ENCODE results near the gene ZNF319. TPM values are rescaled to one million over a fixed set of nuclear protein-coding genes. Genes with fewer than 3 reads are reported as not detected.

ZNF319 gene
- total and polyA plus RNA-seq, 8 donors, result 1.4 to 11.0 (median 2.7) TPM; not detected in 1

- intact Hi-C loops (cut with DNase I; ENCODE audit: low total_unique reads), result no loop called here
- WGBS, 5 donors, result 94 to 96% (median 95%) methylated on average over 4 of the region's 4 CpGs
- TF ChIP-seq POLR2AphosphoS5 (IDR thresholded peaks at IDR 0.05) (no peak), EP300 (IDR thresholded peaks at IDR 0.05) (no peak), CTCF (IDR thresholded peaks at IDR 0.05) (no peak), POLR2A (IDR thresholded peaks at IDR 0.05) (no peak)
- no peaks in the 10 kb centered on the region for H3K9me3 ChIP-seq
- no peak for DNase-seq
- peaks cover 30 to 55% (median 47%) of the 10 kb centered on the region in 4 donors for H3K36me3 ChIP-seq
- peaks cover 10 to 42% (median 23%) of the 10 kb centered on the region in 4 donors for H3K4me1 ChIP-seq
- no peaks in the 10 kb centered on the region for H3K27me3 ChIP-seq
- H3K4me3 ChIP-seq, result no peak overlapping the region
- H3K27ac ChIP-seq, result no peak overlapping the region
Observed at GRCh38 chr16:57994361-57994760, 6.1 kb downstream of the ZNF319 start.

- H3K4me3 ChIP-seq, result no peak overlapping the region
- intact Hi-C loops (cut with DNase I; ENCODE audit: low total_unique reads), result no loop called here
- no peak for DNase-seq
- 85 to 94% (median 91%) methylated on average over 4 to 5 of the region's 5 CpGs for WGBS, 5 donors
- peaks cover 30 to 55% (median 47%) of the 10 kb centered on the region in 4 donors for H3K36me3 ChIP-seq
- H3K27ac ChIP-seq, result no peak overlapping the region
- H3K27me3 ChIP-seq, result no peaks in the 10 kb centered on the region
- H3K9me3 ChIP-seq, result no peaks in the 10 kb centered on the region
- TF ChIP-seq CTCF (IDR thresholded peaks at IDR 0.05) (no peak), POLR2A (IDR thresholded peaks at IDR 0.05) (no peak), EP300 (IDR thresholded peaks at IDR 0.05) (no peak), POLR2AphosphoS5 (IDR thresholded peaks at IDR 0.05) (no peak)
- peaks cover 5 to 37% (median 18%) of the 10 kb centered on the region in 4 donors for H3K4me1 ChIP-seq
Observed at GRCh38 chr16:57993897-57994296, 6.6 kb downstream of the ZNF319 start.

- H3K36me3 ChIP-seq, result peaks cover 30 to 55% (median 47%) of the 10 kb centered on the region in 4 donors
- H3K27me3 ChIP-seq, result no peaks in the 10 kb centered on the region
- H3K27ac ChIP-seq, result no peak overlapping the region
- peak in 1 of 2 donors; percentile 43 for DNase-seq
- 68 to 85% (median 82%) methylated on average over 7 to 8 of the region's 8 CpGs for WGBS, 5 donors
- H3K4me3 ChIP-seq, result no peak overlapping the region
- TF ChIP-seq EP300 (IDR thresholded peaks at IDR 0.05) (no peak), CTCF (IDR thresholded peaks at IDR 0.05) (no peak), POLR2AphosphoS5 (IDR thresholded peaks at IDR 0.05) (no peak), POLR2A (IDR thresholded peaks at IDR 0.05) (no peak)
- H3K9me3 ChIP-seq, result no peaks in the 10 kb centered on the region
- intact Hi-C loops (cut with DNase I; ENCODE audit: low total_unique reads), result no loop called here
- peaks cover under 1 to 33% (median 13%) of the 10 kb centered on the region in 4 donors for H3K4me1 ChIP-seq
Observed at GRCh38 chr16:57993438-57993837, 7.0 kb downstream of the ZNF319 start.

GRCh38 chr16:57992084-57992483, 8.4 kb downstream of the ZNF319 start:
- Histone ChIP-seq H3K4me3 (no peak overlapping the region), H3K27me3 (no peaks in the 10 kb centered on the region), H3K4me1 (peaks cover 0 to 24% (median 5%) of the 10 kb centered on the region in 4 donors), H3K9me3 (no peaks in the 10 kb centered on the region), H3K36me3 (peaks cover 20 to 42% (median 35%) of the 10 kb centered on the region in 4 donors), H3K27ac (no peak overlapping the region)
- TF ChIP-seq POLR2AphosphoS5 (IDR thresholded peaks at IDR 0.05), result no peak
- TF ChIP-seq CTCF (IDR thresholded peaks at IDR 0.05), result no peak
- no peak for TF ChIP-seq EP300 (IDR thresholded peaks at IDR 0.05)
- no peak for TF ChIP-seq POLR2A (IDR thresholded peaks at IDR 0.05)
- WGBS, 5 donors, result 81 to 95% (median 94%) methylated on average over 6 of the region's 6 CpGs
- DNase-seq, result no peak
- intact Hi-C loops (cut with DNase I; ENCODE audit: low total_unique reads), result no loop called here

Data from stomach (tissue), 9 donors.